ENCODE data around the gene TBX6.

- TF ChIP-seq, protein P1, sequence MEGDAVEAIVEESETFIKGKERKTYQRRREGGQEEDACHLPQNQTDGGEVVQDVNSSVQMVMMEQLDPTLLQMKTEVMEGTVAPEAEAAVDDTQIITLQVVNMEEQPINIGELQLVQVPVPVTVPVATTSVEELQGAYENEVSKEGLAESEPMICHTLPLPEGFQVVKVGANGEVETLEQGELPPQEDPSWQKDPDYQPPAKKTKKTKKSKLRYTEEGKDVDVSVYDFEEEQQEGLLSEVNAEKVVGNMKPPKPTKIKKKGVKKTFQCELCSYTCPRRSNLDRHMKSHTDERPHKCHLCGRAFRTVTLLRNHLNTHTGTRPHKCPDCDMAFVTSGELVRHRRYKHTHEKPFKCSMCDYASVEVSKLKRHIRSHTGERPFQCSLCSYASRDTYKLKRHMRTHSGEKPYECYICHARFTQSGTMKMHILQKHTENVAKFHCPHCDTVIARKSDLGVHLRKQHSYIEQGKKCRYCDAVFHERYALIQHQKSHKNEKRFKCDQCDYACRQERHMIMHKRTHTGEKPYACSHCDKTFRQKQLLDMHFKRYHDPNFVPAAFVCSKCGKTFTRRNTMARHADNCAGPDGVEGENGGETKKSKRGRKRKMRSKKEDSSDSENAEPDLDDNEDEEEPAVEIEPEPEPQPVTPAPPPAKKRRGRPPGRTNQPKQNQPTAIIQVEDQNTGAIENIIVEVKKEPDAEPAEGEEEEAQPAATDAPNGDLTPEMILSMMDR (IDR thresholded peaks at IDR 0.05) = no peak
- no peak for TF ChIP-seq EP300 (IDR thresholded peaks at IDR 0.05)
- no peak for TF ChIP-seq POLR2A (IDR thresholded peaks at IDR 0.05)
- no peak for TF ChIP-seq POLR2AphosphoS5 (IDR thresholded peaks at IDR 0.05)
Observed at GRCh38 chr16:30108059-30108850, 16.5 kb upstream of the TBX6 start.

Data from sigmoid colon (tissue), 4 donors.